Left renal cortex interstitium (tissue), 4 donors: ENCODE results near the gene U2SURP. TPM values are rescaled to one million over a fixed set of nuclear protein-coding genes. Genes with fewer than 3 reads are reported as not detected.

Experiments
- DNase-seq, 4 donors: peaks; one replicate each; pipeline ENCODE4 v3.0.0-alpha.2; 2013; ENCODE audit warnings: low read depth in 4 of 4, low spot score in 2 of 4, missing footprints in 1 of 4
- polyA plus RNA-seq, 4 donors: library from polyadenylated mRNA; unstranded; fragments of 120-200 nt; gene quantifications; one replicate each; pipeline ENCODE4 v1.2.1, GENCODE V29; 2013; ENCODE audit not compliant: insufficient read length in 4 of 4

U2SURP gene
- polyA plus RNA-seq, 4 donors, result 129 to 188 (median 158) TPM

DNA sequence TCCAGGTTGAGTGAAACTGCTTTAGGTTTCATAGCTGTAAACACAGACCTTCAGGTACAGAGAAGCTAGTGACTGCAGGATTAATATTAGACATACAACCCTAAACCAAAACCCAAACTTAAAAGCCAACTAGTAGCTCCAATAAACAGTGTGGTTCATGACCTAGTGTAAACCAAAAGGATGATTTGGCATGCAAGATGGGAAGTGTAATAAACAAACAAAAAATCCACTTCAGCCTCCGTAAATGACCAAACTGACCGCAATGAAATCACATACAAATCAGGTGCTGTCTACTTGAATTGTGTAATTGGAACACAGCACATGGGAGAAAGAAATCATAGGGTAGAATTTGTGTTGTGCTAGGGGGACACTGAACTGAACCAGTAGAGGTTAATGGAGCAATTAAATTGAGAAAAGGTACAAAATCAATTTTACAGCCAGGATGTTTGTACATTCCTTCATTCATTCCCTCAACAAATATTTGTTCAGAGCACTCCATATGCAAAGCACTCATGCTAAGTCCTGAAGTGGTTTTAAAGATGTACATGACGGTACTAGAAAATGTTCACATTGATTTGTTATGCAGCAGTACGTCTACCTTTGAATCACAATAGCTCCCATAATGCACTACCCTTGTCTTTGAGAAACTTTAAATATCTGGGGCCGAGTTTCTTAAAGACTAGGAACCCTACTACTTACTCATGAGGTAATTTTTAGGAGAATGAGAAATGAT lies 96.8 kb downstream of the U2SURP start:
- no peak for DNase-seq

DNA sequence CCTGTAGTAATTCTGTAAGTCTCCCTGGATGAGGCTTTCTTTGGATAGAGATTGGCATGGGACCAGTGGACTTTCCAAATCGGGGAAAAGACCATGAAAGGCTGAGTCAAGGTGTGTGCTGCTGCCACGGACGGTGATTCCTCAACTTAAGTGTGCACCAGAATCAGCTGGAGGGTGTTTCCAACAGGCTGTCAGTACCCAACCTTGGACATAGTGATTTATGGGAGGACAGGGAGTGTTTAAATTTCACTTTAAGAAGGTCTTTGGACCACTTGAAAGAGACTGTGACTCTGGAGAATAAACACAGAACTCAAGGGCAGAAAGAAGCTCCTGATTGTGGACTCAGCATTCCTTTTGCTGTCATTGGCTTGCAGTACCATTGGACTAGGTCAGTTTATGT lies 97.8 kb downstream of the U2SURP start:
- no peak for DNase-seq

DNA sequence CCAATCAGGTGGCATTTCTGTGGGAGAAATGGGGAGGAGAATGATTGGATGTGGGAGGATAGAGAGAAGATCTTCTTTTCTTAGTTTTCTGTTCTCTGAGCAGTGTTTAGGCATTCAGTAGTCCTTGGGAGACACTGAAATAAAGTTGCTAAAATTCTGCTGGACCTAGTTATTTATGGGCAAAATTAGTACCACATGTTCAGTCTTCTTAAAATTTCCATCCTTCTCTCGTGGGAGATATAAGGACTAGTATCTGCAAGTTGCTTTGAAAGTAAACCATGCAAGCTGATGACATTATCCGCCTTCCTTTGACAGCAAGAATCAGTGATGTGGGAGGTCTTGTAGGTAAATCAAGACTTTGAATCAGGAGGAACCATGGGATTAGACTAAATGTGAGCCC lies 98.3 kb downstream of the U2SURP start:
- DNase-seq, result no peak

DNA sequence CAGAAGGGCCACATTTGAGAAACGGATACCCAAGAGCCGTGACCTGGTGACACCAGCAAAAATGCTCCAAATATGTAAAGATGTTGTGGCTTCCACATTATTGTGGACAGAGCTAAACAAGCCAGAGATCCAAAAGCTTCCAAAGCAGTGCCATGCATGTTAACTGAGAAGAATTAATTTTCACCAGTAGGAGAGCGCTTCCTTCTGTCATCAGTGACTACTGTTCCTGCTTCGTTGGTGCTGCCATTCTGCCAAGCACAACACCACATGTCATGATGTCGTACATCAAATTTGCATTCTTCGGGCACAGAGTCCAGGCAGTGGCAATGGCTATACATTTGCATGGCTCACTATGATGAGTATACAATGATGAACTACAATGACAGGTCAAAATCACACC lies 99.1 kb downstream of the U2SURP start:
- no peak for DNase-seq

DNA sequence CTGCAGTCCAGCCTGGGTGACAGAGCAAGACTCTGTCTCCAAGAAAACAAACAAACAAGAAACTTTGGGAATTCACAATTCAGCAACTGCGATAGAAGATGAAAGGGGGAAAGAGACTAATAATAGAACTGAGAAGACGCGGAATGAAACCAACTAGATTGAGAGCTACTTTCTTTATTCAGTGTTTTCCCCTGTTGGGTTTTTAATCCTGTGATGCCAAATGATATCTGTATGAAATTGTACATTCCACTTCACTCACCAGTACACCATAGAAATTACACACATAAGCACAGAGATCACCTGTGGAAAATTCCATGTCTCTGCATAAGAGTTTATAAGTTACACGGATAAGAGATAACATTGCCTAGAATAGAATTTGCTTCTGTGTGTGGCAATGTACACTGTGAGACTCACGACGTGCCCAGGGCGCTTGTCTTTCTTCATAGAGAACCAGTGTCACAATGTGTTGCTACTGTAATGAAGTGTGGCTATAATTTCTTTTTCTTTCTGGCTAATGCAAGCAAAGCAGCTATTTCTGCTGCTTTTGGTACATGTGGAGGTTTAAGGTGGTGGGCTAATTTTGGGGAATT lies 100.5 kb downstream of the U2SURP start:
- DNase-seq, result no peak

DNA sequence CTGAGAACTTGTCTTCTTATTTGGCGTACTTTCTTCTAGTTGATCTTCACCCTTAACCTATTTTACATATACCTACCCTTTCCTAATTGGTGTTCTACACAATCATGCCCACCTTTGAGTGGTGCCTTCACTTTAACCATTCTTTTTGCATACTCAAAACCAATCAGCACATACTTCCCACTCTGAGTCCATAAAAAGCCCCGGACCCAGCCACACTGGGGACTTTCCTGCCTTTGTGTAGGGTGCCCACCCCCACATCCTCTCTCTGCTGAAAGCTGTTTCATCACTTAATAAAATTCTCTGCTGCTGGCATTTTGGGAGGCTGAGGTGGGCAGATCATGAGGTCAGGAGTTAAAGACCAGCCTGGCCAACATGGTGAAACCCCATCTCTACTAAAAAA lies 102.3 kb downstream of the U2SURP start:
- DNase-seq, result no peak

DNA sequence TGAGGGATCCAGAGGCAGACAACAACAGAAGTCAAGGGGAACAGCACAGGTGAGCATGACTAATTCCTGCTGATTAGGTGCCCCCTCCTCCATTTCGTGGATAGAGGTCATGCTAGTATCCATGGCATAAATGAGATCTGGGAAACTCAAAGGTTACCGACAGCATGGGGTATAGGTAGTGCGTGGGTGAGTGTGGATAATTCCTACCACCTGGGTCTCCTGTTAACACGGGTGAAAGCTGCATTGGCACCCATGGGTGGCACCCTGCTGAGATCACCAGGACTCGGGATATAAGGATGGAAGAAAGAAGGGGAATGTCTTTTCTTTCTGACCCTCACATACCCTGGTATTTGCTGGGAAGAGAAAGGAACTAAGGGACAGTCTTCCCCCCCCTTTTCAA lies 103.8 kb downstream of the U2SURP start:
- DNase-seq, result no peak

DNA sequence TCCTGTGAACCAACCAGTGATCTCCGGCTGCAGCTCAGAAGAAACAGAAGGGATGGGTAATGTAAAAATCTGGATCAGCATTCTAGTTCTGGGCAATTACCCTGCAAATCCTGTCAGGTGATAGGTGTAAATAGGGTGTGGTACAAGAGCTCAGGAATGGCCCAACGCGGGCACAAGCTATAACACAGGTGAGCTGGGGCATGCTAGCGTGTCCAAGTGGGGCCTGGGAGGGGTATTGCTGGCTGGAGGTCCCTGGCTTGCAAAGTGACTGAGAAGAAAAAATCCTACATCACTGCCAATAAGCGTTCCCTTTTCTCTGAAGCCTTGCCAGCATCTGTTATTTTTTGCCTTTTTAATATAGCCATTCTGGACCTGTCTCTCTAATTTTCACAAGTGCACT lies 108.5 kb downstream of the U2SURP start:
- no peak for DNase-seq

Other genes with a start within 250 kb of the U2SURP start
- gene PCOLCE2, start 112.5 kb upstream of the U2SURP start, polyA plus RNA-seq, result 1 to 10 TPM; 4.0 to 5.9 (median 4.9) TPM
- 1 to 10 TPM in 1 of 4 donors, under 1 TPM in 3; 0.70 to 1.0 (median 0.78) TPM for gene PAQR9, start 37.9 kb upstream of the U2SURP start, polyA plus RNA-seq
- gene CHST2, start 118.2 kb downstream of the U2SURP start, polyA plus RNA-seq, result 10 to 100 TPM; 23.1 to 46.6 (median 31.8) TPM